Putamen (tissue), 1 donor: ENCODE results near the gene TNFSF8.

ENCODE experiments used
- DNase-seq: peaks from one replicate; pipeline ENCODE4 v3.0.0-alpha.2; 2016; ENCODE audit warnings: low spot score

The TNFSF8 gene

DNA sequence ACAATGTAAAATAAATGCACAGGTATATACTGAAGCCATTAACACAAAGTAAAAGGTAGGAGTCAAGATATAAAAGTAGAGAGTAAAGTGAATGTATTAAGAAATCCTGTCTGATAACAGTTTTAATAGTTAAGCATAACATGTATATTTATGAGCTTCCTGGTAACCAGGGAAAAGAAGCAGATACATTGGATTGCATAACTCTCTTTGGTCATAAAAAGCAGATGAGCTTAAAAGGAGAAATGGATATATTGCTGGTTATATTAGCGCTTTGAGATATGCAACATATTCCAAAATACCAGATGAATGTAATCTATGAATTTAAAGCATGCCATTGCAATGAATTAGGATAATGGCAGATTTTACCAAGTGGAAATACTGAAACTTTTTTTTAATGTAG, 6.2 kb upstream of the TNFSF8 start:
- DNase-seq, result no peak

DNA sequence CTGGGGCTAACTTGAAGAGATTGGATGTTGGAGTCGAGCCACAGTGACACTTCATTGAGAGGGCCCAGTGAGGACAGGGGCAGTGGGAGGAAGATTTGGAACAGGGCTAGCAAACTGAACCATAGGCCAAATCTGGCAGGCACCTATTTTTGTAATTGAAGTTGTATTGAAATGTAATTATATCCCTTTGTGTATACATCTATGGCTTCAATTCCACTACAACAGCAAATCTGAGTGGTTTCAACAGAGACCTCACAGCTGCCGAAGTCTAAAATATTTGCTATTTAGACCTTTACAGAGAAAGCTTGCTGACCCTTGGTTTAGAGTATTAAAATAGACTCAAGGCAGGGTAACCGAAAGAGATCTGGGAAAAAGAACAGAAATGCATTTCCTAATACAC, 4.7 kb upstream of the TNFSF8 start:
- no peak for DNase-seq

DNA sequence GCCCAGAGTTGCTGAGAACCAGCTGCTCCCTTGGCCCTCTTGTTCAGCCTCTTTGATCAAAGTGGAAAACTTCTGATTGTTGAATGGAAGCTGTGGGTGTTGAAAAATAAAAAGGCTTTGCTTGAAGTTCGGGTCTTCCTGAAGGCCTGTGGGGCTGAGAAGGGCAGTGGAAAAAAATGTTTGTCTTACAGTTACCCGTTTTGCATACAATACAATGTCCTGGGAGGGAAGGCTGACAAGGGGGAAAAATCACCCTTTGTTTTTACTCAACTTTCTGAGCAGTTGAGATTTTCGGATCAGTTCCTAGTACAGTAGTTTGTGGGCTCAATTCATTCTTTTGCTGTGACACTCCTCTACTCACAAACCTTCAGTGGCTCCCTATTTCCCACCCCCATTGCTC, 2.1 kb upstream of the TNFSF8 start:
- DNase-seq, result no peak

DNA sequence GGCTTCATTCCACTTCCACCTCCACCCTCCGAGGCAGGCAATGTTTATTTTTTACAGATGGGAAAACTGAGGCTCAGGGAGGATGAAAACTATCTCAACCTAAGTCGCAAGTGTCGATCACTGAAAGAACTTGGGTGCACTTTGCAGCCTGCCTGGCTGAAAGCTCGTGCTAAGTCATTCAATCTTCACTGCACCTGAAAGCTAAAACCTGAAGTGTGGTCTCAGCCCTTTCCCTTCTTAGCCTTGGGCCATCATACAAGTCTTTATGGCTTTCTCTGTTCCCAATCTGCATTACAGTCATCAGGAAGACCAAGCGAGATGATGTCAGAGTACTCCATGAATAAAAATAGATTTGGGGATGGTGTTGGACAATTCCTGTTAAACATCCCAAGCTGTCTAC, 1.0 kb upstream of the TNFSF8 start:
- no peak for DNase-seq

DNA sequence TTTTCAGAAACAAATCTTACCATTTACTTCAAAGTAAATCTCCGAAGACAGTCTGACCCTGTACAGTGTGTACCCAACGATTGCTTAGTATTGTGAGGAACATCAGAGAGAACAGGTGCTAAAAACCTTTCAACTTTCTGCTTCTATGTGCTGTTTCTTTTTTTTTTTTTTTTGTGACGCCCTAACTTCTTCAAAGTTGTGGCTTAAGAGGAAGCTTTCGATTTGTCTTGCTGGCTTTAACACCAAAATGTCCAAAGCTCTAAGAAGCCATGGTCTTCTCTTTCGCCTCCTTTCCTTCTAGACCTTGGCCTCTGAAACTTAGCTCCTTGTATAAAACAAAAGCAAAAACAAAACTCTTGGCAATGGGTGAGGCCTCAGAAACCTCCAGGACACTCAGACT, 1.2 kb downstream of the TNFSF8 start:
- no peak for DNase-seq

DNA sequence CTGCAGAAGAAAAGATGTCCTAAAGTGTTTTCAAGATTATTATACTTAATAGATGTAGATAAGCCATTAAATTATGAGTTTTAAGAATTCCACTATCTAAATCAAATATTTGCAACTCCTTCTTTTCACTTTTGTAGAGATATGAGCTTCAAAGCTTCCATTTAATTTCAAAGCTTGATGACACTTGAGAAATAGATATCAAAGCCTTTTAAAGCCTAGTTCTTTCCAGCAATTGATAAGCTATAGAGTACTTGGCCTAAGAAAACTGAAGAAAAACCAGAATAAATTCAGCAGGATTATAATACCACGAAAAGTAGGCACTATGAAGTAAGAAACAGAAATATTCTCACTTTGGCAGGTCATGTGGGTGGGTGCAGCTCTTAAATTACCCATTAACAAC, 1.7 kb downstream of the TNFSF8 start:
- no peak for DNase-seq

DNA sequence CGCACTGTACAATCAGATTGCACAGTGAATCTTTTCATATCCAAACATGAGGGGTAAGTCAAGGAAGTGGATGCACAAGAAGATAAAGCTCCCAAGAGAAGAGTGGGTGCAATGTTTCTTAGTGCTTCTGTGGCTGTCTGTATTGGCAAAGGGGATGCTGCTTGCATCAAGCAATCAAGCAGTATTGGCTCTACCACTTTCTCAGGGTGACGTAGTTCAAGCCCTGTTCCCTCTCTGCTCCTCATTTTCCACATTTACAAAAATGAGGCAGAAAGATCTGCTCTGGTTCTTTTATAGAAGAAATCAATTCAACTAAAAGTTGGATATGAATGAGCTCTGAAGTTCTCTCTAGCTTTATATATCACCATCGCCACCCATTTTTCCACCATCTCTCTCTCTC, 2.3 kb downstream of the TNFSF8 start:
- no peak for DNase-seq

DNA sequence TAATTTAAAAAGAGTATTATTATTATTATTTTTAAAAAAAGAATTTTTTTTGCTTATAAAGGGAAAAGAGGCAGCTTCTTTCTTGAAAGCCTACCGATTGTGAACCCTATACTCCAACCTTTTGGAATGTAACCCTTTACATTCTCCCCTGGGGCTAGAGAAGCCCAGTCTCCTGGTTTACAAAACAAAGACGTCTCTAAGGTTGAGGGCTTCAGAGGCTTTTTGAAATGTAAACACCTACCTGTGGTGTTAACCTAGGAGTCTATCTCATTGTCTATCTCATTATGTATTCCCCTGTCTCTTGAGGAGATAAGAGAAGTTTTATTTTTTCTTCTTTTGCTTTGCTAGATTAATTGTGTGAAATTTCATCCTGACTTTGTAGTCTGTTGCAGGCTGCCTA, 4.7 kb downstream of the TNFSF8 start:
- DNase-seq, result no peak

DNA sequence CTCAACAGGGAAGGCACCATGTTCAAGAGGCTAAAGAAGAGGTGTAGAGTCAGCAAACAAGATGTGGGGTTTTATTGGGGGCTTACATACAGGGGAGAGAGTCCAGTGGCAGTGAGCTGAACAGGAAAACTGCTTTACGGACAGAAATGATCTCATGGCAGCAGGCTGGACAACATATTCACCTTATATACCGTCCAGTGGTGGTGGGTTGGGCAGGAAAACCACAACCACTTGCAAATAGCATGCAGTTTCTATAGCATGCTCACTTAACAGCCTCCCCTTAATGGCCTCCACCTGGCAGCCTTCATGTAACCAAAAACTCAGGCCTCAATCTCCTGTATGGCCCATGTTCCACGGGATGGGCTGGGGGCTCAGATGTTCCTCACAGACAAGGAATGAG, 5.4 kb downstream of the TNFSF8 start:
- DNase-seq, result no peak

DNA sequence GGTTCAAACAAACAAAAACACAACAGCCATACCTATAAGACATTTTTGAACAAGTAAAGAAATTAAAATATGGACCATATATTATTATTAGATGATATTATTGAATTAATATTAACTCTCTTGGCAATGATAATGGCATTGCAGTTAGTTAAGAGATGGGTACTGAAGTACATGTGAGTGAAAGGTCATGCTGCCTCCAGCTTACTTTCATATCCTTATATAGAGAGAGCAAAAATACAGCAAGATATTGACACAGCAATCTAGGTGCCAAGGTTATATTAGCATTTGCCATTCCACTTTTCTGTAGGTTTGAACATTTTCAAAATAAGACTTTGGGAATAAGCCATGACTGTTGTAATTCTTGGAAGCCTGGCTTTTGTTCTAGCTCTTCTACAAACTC, 6.1 kb downstream of the TNFSF8 start:
- no peak for DNase-seq

DNA sequence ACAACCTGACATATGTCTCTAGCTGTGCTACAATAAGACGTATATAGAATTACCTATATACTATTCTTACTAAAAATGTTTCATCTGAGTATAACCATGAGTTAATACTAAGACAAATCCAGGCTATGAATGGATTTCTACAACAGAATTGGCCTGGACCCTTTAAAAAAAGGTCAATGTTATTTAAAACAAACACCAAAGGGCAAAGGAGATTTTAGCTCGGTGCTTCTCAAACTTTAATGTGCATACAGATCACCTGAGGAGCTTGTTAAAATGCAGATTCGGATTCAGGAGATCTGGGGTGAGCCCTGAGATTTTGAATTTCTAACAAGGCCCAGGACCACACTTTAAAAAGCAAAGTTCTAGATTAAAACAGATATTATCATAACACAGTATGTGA, 6.5 kb downstream of the TNFSF8 start:
- no peak for DNase-seq

DNA sequence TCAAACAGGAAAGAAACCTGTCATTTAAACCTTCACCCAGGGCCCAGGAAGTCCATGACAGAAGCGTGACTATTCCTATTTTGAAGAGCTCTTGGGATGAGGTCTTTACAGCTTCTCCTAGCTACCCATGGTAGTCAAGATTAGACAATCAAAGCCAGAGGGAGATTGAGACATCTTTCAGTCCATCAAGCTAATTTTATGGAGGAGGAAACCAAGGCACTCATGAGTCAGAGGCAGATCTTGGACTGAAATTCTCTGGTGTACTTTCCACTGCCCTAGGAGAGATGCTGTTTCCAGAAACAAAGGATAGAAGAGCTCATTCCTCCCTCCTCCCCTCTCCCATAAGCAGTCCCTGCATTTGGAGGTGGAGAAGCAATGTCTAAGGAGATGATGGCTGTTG, 9.2 kb downstream of the TNFSF8 start:
- DNase-seq, result no peak

DNA sequence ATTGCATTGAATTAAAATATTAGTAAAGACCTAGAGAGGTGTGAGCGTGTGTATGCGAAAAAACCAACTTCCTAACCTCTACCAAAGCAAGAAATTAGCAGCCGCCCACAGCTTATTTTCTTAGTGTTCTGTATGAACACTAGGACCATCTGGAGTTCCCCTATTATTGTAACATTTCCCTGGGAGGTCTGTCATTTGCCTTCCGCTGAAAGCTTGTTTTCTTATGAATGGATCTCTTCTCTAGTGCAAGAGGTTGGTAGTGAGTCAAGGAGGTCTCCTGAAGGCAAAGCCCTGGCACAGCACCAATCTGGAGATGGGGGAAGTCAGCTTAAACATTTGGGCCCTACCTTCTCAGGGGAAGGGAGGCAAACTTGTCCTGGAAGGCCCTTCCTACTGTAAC, 10.8 kb downstream of the TNFSF8 start:
- DNase-seq, result no peak

DNA sequence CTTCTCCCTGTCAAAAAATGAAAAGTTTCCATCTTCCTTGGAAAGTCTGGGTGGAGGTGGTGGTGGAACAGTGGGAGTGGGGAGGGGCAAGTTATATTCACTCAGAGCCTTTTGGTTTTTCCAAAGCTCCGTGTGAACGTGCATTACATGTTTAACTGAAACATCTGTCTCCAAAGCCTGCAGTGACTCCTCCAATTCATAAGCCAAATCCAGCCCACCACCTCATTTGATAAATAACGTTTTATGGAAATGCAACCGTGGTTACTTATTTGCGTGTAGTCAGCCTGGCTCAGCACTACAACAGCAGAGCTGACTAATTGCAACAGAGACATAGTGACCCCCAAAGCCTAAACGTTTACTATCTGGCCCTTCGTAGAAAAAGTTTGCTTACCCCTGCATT, 13.9 kb downstream of the TNFSF8 start:
- DNase-seq, result no peak

DNA sequence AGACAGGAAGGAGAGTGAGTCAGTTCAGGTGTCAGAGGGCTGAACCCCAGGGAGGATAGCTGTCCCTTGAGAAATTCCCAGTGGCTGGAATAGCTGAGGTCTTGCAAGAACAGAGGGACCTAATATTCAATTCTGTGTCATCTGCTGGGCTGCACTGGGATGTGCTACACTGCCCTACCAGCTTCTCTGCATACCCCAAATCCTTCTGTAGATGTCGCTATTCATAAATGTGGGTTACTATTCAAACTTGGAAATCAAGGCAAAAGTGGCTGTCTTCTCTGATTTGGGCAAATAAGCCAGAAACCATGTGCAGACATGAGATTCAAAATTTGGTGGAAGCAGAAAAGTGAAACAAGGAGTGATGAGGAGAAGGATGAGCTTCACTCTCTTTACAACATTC, 16.3 kb downstream of the TNFSF8 start:
- DNase-seq, result no peak

DNA sequence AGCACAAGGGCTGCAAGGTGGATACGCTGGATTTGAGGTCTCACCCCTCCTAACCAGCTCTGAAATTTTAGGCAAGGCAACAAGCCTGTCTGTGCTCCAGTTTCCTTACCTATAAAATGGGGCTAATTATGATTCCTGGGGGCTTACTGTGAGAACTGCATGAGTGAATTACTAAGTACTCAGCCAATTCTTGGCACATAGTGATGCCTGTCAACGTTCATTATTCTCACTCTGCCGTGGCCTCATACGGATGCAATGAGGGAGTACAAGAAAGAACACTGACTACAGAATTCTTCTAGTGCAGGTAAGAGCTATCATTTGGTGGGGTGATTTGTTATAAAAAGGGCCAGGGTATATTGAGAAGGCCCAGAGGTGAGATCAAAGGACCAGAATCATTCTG, 16.7 kb downstream of the TNFSF8 start:
- DNase-seq, result no peak

DNA sequence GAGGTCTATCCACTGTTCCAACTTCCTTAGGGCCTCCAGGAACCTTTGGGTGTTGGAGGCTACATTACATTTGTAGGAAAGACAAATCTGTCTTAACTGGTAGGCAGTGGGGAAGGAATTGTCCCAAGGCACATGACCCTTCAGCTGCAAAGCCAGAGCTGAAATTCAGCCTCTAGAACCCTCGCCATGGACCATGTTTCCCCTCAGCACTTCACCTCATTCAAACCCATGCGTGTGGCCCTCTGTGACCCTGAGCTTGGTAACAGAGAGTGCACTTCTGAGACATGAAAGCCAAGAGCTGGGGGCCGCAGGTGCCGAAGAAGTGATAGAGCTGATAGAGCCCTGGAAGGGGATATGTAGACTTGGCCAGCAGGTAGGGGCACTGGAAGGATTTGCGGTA, 17.2 kb downstream of the TNFSF8 start:
- DNase-seq, result no peak

DNA sequence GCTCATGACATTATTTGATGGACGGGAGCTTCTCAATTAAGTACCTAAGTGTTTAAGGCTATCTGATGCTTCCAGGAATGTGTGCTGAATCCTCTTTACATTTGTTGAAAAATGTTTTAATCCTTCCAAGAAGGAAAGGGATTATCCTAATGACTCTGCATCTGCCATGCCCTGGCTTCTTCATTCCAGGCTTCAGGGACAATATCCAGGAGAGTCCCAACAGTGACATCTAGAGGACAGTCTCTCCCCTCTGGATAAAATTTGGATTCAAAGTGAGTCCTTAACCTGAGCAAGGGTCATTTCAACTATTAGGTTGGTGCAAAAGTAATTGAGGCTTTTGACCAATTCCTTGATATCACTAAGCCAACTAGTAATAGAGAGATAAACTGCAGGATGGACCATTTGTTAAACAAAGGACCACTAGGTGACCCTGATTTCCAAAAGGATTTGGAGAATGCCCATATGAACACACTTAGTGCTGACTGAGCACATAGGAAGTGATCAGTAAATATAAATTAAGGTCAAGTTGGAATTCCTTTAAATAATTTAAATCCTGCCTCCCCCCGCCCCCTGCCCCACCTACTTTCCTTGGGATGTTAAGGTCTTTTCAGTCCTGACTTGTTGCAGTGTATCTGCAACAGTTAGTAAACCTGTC, 19.1 kb downstream of the TNFSF8 start:
- peak; percentile 48 for DNase-seq

DNA sequence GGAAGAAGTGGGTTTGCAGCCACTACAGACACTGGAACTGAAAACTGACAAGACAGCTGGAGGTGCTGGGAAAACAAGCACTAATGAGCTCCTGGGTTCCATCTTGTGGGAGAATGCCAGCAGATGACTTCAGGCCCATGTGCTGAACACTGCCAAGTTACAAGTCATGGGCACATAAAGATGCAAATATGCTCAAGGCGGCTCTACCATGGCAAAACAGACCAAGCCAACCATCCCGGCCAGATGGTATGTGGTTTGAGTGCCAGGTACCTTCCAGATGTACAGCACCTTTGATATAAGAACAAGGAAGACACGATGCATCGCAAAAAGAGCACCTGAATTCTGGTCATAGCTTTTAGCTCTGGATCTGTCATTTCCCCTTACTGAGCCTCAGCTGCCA, 19.9 kb downstream of the TNFSF8 start:
- DNase-seq, result no peak

DNA sequence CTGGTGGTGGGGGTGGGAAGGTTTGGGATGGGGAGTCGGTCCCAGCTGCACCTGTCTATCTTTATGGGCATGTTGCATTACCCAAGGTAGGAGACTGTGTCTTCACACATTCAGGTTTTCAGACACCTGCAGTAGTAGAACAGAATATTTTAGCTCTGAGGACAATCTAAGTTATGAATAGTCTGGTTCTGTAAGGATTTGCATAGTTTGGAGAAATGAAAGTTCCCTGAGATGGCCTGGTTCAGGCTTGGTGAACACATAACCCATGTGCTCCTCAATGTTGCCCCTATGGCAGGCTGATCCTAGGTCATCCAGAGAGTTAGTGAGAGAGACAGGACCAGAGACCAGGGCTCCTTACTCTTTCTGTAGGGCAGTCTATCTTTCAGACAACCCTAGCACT, 20.7 kb downstream of the TNFSF8 start:
- no peak for DNase-seq

DNA sequence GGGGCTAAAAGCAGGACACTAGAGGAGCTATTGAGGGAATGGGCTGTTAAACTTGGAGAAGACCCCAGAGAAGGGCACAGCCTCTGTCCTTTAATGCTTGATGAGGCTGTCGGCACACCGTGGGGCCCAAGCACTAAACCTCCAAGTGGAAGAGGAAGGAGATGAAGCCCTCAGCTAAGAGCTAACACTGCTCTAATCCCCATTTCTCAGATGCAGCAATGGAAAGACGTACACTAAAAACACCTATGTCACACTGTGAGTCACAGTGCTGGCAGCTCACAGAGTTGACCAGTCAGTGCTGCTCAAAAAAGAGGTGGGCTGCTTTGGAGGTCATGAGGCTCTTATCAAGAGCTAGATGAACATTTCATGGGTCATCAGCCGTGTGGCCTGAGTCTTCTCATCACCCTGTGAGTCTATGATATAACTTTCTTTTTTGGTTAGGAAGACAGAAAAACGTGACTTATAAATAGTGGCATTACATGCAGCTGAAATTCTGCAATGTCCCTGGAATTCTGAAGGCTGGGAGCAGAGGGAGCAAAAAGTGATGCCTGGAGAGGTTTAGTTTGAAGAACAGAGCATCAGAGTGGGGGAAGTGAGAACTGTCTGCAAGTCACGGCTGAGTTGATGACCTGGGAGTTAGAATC, 21.5 kb downstream of the TNFSF8 start:
- DNase-seq, result no peak

DNA sequence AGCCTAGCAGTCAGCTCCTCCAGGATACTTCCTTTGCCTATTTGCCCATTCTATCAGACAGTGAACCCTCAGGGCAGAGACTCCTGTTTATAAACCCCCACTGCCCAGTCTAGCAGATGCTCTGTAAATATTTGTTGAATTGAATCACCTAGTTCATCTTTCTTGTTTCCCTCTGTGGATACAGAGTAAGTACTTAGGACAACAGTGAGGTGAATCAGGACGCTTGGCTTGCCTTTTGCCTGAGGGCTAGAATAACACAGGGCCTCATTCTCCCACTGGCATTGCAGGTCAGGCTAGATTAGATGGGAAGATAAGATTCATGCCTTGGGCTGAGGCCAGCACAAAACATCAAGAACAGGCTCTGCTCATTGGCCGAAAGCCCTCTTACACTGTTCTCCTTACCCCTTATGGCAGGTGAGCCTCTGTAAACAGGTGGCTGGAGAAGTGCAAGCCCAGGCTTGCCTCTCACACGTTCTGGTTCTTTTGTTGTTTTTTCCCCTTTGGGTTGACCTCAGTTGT, 22.2 kb downstream of the TNFSF8 start:
- DNase-seq, result no peak

DNA sequence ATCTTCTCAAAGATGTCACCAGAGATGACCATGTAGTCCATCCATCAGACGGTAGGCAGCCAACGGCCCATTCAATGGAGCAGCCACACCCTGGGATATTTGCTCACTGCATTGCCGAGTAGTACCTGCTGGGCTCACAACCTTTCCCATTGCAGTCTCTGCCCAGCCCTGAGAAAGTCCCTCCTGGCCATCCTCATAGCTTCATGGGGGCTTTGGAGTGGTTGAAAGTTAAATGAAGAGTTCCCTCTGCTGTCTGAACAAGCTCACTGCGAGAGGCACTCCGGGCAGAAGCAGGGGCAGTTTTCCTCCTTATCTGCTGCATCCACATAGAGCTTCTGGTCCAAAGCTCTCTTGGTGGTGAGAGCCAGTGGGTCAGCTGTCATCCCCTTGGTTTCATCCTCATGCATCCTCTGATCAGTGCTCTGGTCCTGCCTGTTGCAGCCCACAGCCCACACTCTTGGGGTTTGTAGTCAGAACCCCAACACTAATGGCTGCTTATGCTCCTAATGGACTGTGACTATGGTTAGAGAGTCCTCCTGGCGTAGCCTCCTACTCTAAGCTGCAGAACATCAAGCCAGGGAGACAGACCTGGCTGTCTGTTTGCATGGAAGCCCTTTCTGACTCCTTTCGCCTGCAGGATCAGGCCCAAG, 23.3 kb downstream of the TNFSF8 start:
- no peak for DNase-seq
